ENCODE measurements around the gene PRR36. TPM values are rescaled to one million over a fixed set of nuclear protein-coding genes. Genes with fewer than 3 reads are reported as not detected.

PRR36 gene
- total RNA-seq, 3 donors from 2014 or later = 0.59 to 2.0 TPM; not detected in 1

DNA sequence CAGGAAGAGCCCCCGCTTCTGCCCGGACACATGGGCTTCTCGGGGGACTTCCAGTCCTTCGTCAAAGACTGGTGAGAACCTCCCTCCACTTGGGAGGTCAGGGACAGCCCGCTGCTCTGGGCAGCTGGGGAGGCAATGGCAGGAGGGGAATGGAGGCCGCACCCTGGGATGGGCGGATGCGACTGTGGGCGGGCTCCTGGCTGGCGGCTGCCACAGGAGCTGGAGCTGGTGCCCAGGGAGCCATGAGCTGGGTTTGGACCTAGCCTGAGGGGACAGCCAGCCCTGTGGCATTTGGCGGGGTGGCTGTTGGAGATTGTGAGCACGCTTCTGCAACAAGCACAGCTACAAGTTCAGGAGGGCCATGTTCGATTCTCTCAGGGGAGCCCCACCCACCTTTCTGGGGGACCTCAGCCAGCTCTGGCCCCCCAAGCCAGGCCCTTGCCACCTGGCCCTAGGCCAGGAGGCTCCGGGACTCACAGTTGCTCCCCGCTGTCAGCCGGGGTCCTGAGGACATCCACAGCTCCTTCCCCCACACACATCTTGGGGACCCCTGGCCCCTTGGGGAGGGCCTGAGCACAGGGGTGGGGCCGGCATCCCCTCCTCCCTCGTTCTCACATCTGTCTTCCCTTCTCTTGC, 37.4 kb upstream of the PRR36 start:
- no peak for DNase-seq (ENCODE audit: low spot score in 2 of 2)
- no peak for TF ChIP-seq POLR2AphosphoS5 (IDR thresholded peaks at IDR 0.05)
- no peak for TF ChIP-seq POLR2A (IDR thresholded peaks at IDR 0.05)
- TF ChIP-seq, protein P1, sequence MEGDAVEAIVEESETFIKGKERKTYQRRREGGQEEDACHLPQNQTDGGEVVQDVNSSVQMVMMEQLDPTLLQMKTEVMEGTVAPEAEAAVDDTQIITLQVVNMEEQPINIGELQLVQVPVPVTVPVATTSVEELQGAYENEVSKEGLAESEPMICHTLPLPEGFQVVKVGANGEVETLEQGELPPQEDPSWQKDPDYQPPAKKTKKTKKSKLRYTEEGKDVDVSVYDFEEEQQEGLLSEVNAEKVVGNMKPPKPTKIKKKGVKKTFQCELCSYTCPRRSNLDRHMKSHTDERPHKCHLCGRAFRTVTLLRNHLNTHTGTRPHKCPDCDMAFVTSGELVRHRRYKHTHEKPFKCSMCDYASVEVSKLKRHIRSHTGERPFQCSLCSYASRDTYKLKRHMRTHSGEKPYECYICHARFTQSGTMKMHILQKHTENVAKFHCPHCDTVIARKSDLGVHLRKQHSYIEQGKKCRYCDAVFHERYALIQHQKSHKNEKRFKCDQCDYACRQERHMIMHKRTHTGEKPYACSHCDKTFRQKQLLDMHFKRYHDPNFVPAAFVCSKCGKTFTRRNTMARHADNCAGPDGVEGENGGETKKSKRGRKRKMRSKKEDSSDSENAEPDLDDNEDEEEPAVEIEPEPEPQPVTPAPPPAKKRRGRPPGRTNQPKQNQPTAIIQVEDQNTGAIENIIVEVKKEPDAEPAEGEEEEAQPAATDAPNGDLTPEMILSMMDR (IDR thresholded peaks at IDR 0.05) = no peak
- intact Hi-C loops (cut with DNase I; ENCODE audit: low total_unique reads) = no loop called here
- Histone ChIP-seq H3K36me3 (peaks cover 27% of the 10 kb centered on the region), H3K27ac (no peak overlapping the region), H3K4me1 (peaks cover 3 to 9% of the 10 kb centered on the region in 2 donors), H3K27me3 (peaks cover 7 to 16% of the 10 kb centered on the region in 2 donors), H3K4me3 (no peak overlapping the region), H3K9me3 (no peaks in the 10 kb centered on the region)

- peaks cover 0 to 3% of the 10 kb centered on the region in 2 donors for H3K4me1 ChIP-seq
- H3K27ac ChIP-seq = no peak overlapping the region
- peaks cover 0 to 5% of the 10 kb centered on the region in 2 donors for H3K27me3 ChIP-seq
- no peak for DNase-seq (ENCODE audit: low spot score in 2 of 2)
- no peak overlapping the region for H3K4me3 ChIP-seq
- TF ChIP-seq POLR2AphosphoS5 (IDR thresholded peaks at IDR 0.05) (no peak), POLR2A (IDR thresholded peaks at IDR 0.05) (no peak)
- TF ChIP-seq, protein P1 (IDR thresholded peaks at IDR 0.05) = no peak
- no peaks in the 10 kb centered on the region for H3K9me3 ChIP-seq
- H3K36me3 ChIP-seq = peaks cover 27% of the 10 kb centered on the region
- intact Hi-C loops (cut with DNase I; ENCODE audit: low total_unique reads) = no loop called here
These were observed 36.4 kb upstream of the PRR36 start for GRCh38 chr19:7910321-7911161.

- no peak for DNase-seq (ENCODE audit: low spot score in 2 of 2)
- H3K4me1 ChIP-seq = peaks cover 8 to 13% of the 10 kb centered on the region in 2 donors
- intact Hi-C loops (cut with DNase I; ENCODE audit: low total_unique reads) = no loop called here
- H3K27ac ChIP-seq = no peak overlapping the region
- no peaks in the 10 kb centered on the region for H3K9me3 ChIP-seq
- peaks cover 27% of the 10 kb centered on the region for H3K36me3 ChIP-seq
- no peaks in the 10 kb centered on the region for H3K27me3 ChIP-seq
- no peak for TF ChIP-seq POLR2A (IDR thresholded peaks at IDR 0.05)
- no peak for TF ChIP-seq POLR2AphosphoS5 (IDR thresholded peaks at IDR 0.05)
- TF ChIP-seq, protein P1 (IDR thresholded peaks at IDR 0.05) = no peak
- no peak overlapping the region for H3K4me3 ChIP-seq
These were observed 35.4 kb upstream of the PRR36 start for GRCh38 chr19:7909471-7910067.

DNA sequence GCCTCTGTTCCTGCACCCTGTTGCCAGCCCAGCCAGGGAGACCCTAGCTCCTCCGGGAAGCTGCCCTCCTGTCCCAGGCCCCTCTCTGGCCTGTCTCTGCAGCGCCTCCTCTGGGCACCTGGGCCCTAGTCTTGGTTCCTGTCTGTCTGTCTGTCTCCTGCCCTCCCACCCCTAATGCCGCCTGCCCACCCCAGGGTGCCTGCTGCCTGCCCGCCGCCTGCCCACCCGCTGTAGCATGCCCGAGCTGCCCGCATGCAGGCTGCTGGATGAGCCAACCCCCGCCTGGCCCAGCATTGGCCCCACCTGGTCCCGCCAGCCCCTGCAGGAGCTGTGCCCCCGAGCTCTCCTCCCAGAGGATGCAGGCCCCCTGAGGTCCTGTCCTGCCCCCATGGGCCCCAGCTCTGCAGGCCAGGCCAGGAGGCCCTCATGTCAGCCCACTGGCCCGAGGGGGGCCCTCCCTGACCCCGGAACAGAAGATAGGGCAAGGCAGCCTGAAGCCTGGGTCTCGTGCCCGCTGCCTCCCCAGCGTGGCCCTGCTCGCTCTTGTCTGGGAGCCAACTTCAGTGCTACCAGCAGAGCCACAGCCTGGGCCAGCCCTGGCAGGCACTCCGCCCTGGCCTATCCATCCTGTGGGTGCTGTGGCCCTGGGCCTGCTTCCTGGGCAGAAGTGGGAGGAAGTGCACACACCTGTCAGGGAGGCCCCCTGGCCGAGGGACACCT, 34.7 kb upstream of the PRR36 start:
- H3K27me3 ChIP-seq = no peaks in the 10 kb centered on the region
- TF ChIP-seq, protein P1 (IDR thresholded peaks at IDR 0.05) = no peak
- TF ChIP-seq POLR2AphosphoS5 (IDR thresholded peaks at IDR 0.05) (no peak), POLR2A (IDR thresholded peaks at IDR 0.05) (no peak)
- DNase-seq (ENCODE audit: low spot score in 2 of 2) = no peak
- peaks cover 9 to 14% of the 10 kb centered on the region in 2 donors for H3K4me1 ChIP-seq
- no peak overlapping the region for H3K4me3 ChIP-seq
- no peaks in the 10 kb centered on the region for H3K9me3 ChIP-seq
- no peak overlapping the region for H3K27ac ChIP-seq
- peaks cover 27% of the 10 kb centered on the region for H3K36me3 ChIP-seq
- intact Hi-C loops (cut with DNase I; ENCODE audit: low total_unique reads) = no loop called here
